ENCODE data around the gene GOSR2. TPM values are rescaled to one million over a fixed set of nuclear protein-coding genes. Genes with fewer than 3 reads are reported as not detected.

GOSR2 gene
- total RNA-seq, 1 experiment from 2014 or later: 59.1 TPM

DNA sequence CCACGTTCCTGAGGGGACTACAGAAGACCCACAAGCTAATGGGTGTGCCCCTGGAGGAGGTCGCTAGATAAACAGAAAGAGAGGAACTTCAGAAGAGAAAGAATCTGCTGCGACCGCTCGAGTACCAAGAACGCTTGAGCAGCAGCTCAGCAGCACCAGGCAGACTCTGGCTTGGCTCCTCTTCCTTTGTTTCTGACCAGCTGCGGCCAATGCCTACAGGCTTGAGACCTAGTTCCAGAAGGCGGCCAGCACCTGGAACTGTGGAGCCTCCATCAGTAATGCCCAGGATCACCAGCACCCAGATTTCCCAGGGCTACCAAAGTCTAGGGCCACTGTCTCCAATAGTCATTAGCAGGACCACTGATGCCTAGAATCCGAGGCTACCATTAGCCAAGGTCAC, 26.0 kb upstream of the GOSR2 start:
- Histone ChIP-seq H3K36me3 (ENCODE audit: insufficient read depth, low read length) (no peaks in the 10 kb centered on the region), H3K9me2 (replicated peaks; ENCODE audit: insufficient read depth, low read length) (no peaks in the 10 kb centered on the region), H2AFZ (ENCODE audit: low read length) (no peak overlapping the region), H3K79me2 (ENCODE audit: low read length) (no peaks in the 10 kb centered on the region), H3K27me3 (ENCODE audit: low read length) (no peaks in the 10 kb centered on the region), H4K20me1 (ENCODE audit: insufficient read depth, low read depth, low read length) (no peaks in the 10 kb centered on the region), H3K4me1 (ENCODE audit: low read length) (no peaks in the 10 kb centered on the region), H3K4me2 (ENCODE audit: low read depth, low read length, poor library complexity, severe bottlenecking) (no peak overlapping the region), H3K9me3 (ENCODE audit: low read length) (no peaks in the 10 kb centered on the region), H3K4me3 (ENCODE audit: low read length) (no peak overlapping the region), H3K27ac (ENCODE audit: low read length) (no peak overlapping the region), H3K9ac (ENCODE audit: low read length) (no peak overlapping the region)
- no peak for DNase-seq

DNA sequence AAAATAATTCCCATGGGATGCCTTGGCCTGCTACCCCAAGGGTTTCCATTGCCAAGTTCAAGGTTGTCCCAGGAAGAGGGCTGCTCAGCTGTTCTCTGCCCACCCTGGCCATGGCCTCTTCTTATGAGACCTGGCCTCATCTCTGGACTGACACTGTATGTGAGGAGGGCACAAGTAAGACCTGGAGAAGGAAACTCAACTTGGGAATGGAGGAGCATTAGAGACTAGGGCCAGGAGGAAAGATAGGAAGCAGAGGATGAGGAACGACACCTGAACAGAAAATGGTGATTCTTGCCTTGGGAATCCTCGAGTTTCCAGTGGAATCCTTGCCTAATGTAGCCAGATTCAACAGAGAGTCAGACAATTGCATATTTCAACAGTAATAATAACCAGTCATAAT, 24.6 kb upstream of the GOSR2 start:
- no peak for DNase-seq
- Histone ChIP-seq H3K9me3 (ENCODE audit: low read length) (no peaks in the 10 kb centered on the region), H3K4me3 (ENCODE audit: low read length) (no peak overlapping the region), H3K9ac (ENCODE audit: low read length) (no peak overlapping the region), H4K20me1 (ENCODE audit: insufficient read depth, low read depth, low read length) (no peaks in the 10 kb centered on the region), H2AFZ (ENCODE audit: low read length) (no peak overlapping the region), H3K4me1 (ENCODE audit: low read length) (no peaks in the 10 kb centered on the region), H3K4me2 (ENCODE audit: low read depth, low read length, poor library complexity, severe bottlenecking) (no peak overlapping the region), H3K27me3 (ENCODE audit: low read length) (no peaks in the 10 kb centered on the region), H3K79me2 (ENCODE audit: low read length) (no peaks in the 10 kb centered on the region), H3K9me2 (replicated peaks; ENCODE audit: insufficient read depth, low read length) (no peaks in the 10 kb centered on the region), H3K27ac (ENCODE audit: low read length) (no peak overlapping the region), H3K36me3 (ENCODE audit: insufficient read depth, low read length) (no peaks in the 10 kb centered on the region)

DNA sequence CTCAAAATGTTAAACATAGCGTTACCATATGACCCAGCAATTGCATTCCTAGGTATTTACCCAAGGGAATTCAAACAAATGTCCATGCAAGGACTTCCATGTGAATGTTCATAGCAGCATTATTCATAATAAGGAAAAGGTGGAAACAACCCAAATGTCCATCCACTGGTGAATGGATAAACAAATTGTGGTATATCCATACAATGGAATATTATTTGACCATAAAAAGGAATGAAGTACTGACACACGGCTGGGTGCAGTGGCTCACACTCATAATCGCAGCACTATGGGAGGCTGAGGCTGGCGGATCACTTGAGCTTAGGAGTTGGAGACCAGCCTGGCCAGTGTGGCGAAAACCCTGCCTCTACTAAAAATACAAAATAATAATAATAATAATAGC, 24.1 kb upstream of the GOSR2 start:
- no peaks in the 10 kb centered on the region for H4K20me1 ChIP-seq (ENCODE audit: insufficient read depth, low read depth, low read length)
- H3K79me2 ChIP-seq (ENCODE audit: low read length): no peaks in the 10 kb centered on the region
- no peaks in the 10 kb centered on the region for H3K9me2 ChIP-seq (replicated peaks; ENCODE audit: insufficient read depth, low read length)
- no peak overlapping the region for H3K4me3 ChIP-seq (ENCODE audit: low read length)
- no peak overlapping the region for H2AFZ ChIP-seq (ENCODE audit: low read length)
- H3K4me1 ChIP-seq (ENCODE audit: low read length): no peaks in the 10 kb centered on the region
- no peaks in the 10 kb centered on the region for H3K27me3 ChIP-seq (ENCODE audit: low read length)
- H3K36me3 ChIP-seq (ENCODE audit: insufficient read depth, low read length): no peaks in the 10 kb centered on the region
- no peak overlapping the region for H3K4me2 ChIP-seq (ENCODE audit: low read depth, low read length, poor library complexity, severe bottlenecking)
- no peak overlapping the region for H3K27ac ChIP-seq (ENCODE audit: low read length)
- H3K9ac ChIP-seq (ENCODE audit: low read length): no peak overlapping the region
- no peaks in the 10 kb centered on the region for H3K9me3 ChIP-seq (ENCODE audit: low read length)
- no peak for DNase-seq

DNA sequence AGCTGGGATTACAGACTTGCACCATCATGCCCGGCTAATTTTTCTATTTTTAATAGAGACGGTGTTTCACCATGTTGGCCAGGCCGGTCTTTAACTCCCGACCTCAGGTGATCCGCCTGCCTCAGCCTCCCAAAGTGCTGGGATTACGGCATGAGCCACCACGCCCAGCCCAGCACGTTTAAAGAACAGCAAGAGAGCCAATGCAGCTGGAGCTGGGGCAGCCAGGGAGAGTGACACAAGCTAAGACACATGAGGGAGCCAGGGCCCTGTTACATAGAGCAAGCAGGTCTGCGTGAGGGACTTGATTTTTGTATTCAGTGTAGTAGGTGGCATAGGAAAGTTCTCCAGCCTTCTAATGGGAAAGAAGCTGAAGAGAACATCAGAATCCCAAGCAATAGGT, 21.7 kb upstream of the GOSR2 start:
- H3K4me1 ChIP-seq (ENCODE audit: low read length): no peaks in the 10 kb centered on the region
- no peaks in the 10 kb centered on the region for H3K27me3 ChIP-seq (ENCODE audit: low read length)
- H4K20me1 ChIP-seq (ENCODE audit: insufficient read depth, low read depth, low read length): no peaks in the 10 kb centered on the region
- H3K36me3 ChIP-seq (ENCODE audit: insufficient read depth, low read length): no peaks in the 10 kb centered on the region
- DNase-seq: no peak
- H3K79me2 ChIP-seq (ENCODE audit: low read length): no peaks in the 10 kb centered on the region
- no peak overlapping the region for H3K4me2 ChIP-seq (ENCODE audit: low read depth, low read length, poor library complexity, severe bottlenecking)
- H3K27ac ChIP-seq (ENCODE audit: low read length): no peak overlapping the region
- no peak overlapping the region for H3K4me3 ChIP-seq (ENCODE audit: low read length)
- H3K9me3 ChIP-seq (ENCODE audit: low read length): no peaks in the 10 kb centered on the region
- H3K9me2 ChIP-seq (replicated peaks; ENCODE audit: insufficient read depth, low read length): no peaks in the 10 kb centered on the region
- H3K9ac ChIP-seq (ENCODE audit: low read length): no peak overlapping the region
- H2AFZ ChIP-seq (ENCODE audit: low read length): no peak overlapping the region

DNA sequence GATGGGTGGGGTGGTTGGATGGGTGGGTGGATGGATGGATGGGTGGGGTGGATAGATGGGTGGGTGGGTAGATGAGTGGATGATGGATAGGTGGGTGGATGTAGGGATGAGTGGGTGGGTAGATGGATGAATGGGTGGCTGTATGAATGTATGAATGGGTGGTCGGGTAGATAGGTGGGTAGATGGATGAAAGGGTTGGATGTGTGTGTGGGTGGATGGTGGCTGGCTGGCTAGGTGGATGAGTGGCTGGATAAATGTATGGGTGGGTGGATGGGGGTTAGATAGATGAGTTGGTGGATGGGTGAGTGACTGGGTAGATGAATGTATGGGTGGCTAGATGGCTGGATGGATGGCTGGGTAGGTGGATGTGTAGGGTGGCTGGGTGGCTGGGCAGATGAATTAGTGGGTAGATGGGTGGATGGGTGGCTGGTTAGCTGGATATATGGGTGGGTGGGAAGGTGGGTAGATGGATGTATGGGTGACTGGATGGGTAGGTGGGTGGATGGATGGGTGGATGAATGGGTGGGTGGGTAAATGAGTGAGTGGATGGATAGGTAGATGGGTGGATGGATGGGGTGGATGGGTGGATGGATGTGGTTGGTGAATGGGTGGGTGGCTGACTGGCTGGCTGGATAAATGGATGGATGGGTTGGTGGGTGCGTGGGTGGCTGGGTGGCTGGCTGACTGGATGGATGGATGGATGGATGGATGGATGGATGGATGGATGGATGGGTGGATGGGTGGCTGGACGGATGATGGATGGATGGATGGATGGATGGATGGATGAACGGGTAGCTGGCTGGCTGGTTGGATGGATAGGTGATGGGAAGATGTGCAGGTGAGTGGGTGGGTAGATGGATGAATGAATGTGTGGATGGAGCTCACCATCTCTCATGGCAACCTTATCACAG, 18.9 kb upstream of the GOSR2 start:
- Histone ChIP-seq H3K36me3 (ENCODE audit: insufficient read depth, low read length) (no peaks in the 10 kb centered on the region), H3K4me2 (ENCODE audit: low read depth, low read length, poor library complexity, severe bottlenecking) (no peak overlapping the region), H3K79me2 (ENCODE audit: low read length) (no peaks in the 10 kb centered on the region), H3K9me3 (ENCODE audit: low read length) (no peaks in the 10 kb centered on the region), H3K27me3 (ENCODE audit: low read length) (no peaks in the 10 kb centered on the region), H3K4me3 (ENCODE audit: low read length) (no peak overlapping the region), H3K4me1 (ENCODE audit: low read length) (no peaks in the 10 kb centered on the region), H2AFZ (ENCODE audit: low read length) (no peak overlapping the region), H3K27ac (ENCODE audit: low read length) (no peak overlapping the region), H4K20me1 (ENCODE audit: insufficient read depth, low read depth, low read length) (no peaks in the 10 kb centered on the region), H3K9me2 (replicated peaks; ENCODE audit: insufficient read depth, low read length) (no peaks in the 10 kb centered on the region), H3K9ac (ENCODE audit: low read length) (no peak overlapping the region)
- DNase-seq: no peak

DNA sequence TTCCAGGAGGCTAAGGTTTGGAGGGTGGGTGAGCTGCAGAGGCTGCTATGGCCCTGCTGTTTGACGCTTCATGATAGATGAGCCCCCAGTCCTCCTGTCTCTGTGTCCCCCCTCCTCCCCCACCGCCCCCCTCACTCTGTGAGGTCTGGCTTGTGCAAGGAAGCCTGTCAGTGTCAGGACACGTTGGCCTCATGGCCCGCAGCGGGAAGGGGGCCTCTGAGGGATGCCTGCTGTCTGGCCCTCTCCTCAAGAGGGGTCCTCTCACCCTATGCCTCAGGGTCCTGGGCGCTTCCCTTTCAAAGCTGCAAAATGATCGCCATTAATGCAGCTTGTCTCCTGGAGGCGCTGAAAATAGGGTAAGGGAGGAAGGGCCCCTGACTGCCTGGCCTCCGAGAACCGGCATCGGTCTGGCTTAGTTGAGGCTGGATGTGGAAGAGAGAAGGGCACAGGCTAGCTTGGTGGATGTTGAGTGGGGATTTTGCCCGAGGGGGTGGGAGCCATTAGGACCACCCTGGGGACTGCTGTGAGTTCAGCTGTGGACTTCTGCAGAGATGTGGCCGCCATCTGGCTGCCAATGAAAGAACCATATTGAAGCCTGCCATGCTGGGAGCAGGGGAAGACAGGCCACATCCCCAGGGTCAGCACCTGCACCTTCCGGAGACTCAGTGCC, 14.8 kb upstream of the GOSR2 start:
- Histone ChIP-seq H3K4me2 (ENCODE audit: low read depth, low read length, poor library complexity, severe bottlenecking) (no peak overlapping the region), H3K27me3 (ENCODE audit: low read length) (no peaks in the 10 kb centered on the region), H3K79me2 (ENCODE audit: low read length) (no peaks in the 10 kb centered on the region), H3K4me3 (ENCODE audit: low read length) (no peak overlapping the region), H3K36me3 (ENCODE audit: insufficient read depth, low read length) (no peaks in the 10 kb centered on the region), H3K9ac (ENCODE audit: low read length) (no peak overlapping the region), H2AFZ (ENCODE audit: low read length) (no peak overlapping the region), H3K27ac (ENCODE audit: low read length) (no peak overlapping the region), H3K9me2 (replicated peaks; ENCODE audit: insufficient read depth, low read length) (no peaks in the 10 kb centered on the region), H3K4me1 (ENCODE audit: low read length) (no peaks in the 10 kb centered on the region), H3K9me3 (ENCODE audit: low read length) (no peaks in the 10 kb centered on the region), H4K20me1 (ENCODE audit: insufficient read depth, low read depth, low read length) (no peaks in the 10 kb centered on the region)
- DNase-seq: no peak

DNA sequence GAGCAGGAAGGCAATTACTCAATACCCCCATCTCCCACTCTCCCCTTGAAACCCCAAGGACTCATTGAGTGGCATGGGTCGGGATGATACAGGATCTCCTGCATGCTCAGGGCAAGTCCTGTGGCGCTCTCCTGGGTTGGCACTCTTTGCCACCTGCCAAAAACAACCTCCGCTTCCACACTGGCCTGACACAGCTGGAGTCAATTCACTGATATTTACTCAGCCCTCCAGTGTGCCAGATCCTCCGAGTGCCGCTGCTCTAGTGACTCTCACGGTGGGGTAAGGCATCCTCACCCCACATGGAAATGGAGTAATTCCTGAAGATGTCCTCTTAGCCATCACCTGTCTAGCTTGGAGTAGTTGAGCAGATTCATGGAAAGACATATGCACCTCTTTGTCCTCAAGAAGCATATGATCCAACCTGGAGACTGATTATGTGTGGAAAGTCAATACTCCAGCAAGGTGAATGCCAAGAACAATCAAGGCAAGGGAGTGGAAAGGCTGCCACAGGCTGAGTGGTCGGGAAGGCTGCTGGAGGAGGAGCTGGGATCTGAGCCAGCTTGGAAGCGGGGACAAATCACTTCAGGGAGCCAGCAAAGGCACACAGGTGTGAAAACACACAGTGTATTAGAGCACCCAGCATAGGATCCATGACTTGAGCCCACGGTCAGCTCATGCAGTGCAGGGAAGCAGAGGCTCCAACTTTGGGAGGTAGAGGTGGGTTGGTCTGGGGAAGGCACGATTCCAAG, 12.6 kb upstream of the GOSR2 start:
- H4K20me1 ChIP-seq (ENCODE audit: insufficient read depth, low read depth, low read length): no peaks in the 10 kb centered on the region
- H3K9me2 ChIP-seq (replicated peaks; ENCODE audit: insufficient read depth, low read length): no peaks in the 10 kb centered on the region
- H3K79me2 ChIP-seq (ENCODE audit: low read length): no peaks in the 10 kb centered on the region
- H3K4me3 ChIP-seq (ENCODE audit: low read length): no peak overlapping the region
- H3K27ac ChIP-seq (ENCODE audit: low read length): no peak overlapping the region
- no peaks in the 10 kb centered on the region for H3K27me3 ChIP-seq (ENCODE audit: low read length)
- H3K4me1 ChIP-seq (ENCODE audit: low read length): no peaks in the 10 kb centered on the region
- H3K36me3 ChIP-seq (ENCODE audit: insufficient read depth, low read length): no peaks in the 10 kb centered on the region
- DNase-seq: no peak
- no peak overlapping the region for H2AFZ ChIP-seq (ENCODE audit: low read length)
- no peak overlapping the region for H3K4me2 ChIP-seq (ENCODE audit: low read depth, low read length, poor library complexity, severe bottlenecking)
- H3K9me3 ChIP-seq (ENCODE audit: low read length): no peaks in the 10 kb centered on the region
- H3K9ac ChIP-seq (ENCODE audit: low read length): no peak overlapping the region

DNA sequence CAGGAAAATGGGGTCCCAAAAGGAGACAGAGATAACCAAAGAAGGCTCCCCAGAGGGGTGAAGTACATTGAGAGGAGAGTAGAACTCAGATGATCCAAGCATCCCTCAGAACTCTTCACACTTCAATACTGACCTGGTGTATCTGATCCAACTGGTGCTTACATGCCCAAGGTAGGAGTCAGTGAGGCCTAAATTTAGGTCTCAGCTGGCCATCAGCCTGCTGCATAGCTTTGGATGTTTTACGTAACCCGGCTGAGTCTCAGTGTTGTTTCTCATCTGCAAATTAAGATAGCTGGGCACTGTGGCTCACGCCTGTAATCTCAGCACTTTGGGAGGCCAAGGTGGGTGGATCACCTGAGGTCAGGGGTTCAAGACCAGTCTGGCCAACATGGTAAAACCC, 11.6 kb upstream of the GOSR2 start:
- Histone ChIP-seq H4K20me1 (ENCODE audit: insufficient read depth, low read depth, low read length) (no peaks in the 10 kb centered on the region), H3K27ac (ENCODE audit: low read length) (no peak overlapping the region), H3K9me2 (replicated peaks; ENCODE audit: insufficient read depth, low read length) (no peaks in the 10 kb centered on the region), H3K4me1 (ENCODE audit: low read length) (no peaks in the 10 kb centered on the region), H3K36me3 (ENCODE audit: insufficient read depth, low read length) (no peaks in the 10 kb centered on the region), H3K27me3 (ENCODE audit: low read length) (no peaks in the 10 kb centered on the region), H3K9me3 (ENCODE audit: low read length) (no peaks in the 10 kb centered on the region), H3K79me2 (ENCODE audit: low read length) (no peaks in the 10 kb centered on the region), H3K9ac (ENCODE audit: low read length) (no peak overlapping the region), H3K4me2 (ENCODE audit: low read depth, low read length, poor library complexity, severe bottlenecking) (no peak overlapping the region), H2AFZ (ENCODE audit: low read length) (no peak overlapping the region), H3K4me3 (ENCODE audit: low read length) (no peak overlapping the region)
- DNase-seq: no peak

Measured in Karpas-422 (cell line).